ENCODE measurements around the gene TBL1XR1. TPM values are rescaled to one million over a fixed set of nuclear protein-coding genes. Genes with fewer than 3 reads are reported as not detected.
"Not testable (repeated sequence)": the region's sequence is repeated elsewhere in the genome, so short reads cannot be mapped to it uniquely, and the experiment has no call there.

The TBL1XR1 gene
- total RNA-seq, 1 donor from 2014 or later = 142 TPM

GRCh38 chr3:177034832-177035475, 162.3 kb downstream of the TBL1XR1 start:
- no peak for DNase-seq (ENCODE audit: low spot score)

DNA sequence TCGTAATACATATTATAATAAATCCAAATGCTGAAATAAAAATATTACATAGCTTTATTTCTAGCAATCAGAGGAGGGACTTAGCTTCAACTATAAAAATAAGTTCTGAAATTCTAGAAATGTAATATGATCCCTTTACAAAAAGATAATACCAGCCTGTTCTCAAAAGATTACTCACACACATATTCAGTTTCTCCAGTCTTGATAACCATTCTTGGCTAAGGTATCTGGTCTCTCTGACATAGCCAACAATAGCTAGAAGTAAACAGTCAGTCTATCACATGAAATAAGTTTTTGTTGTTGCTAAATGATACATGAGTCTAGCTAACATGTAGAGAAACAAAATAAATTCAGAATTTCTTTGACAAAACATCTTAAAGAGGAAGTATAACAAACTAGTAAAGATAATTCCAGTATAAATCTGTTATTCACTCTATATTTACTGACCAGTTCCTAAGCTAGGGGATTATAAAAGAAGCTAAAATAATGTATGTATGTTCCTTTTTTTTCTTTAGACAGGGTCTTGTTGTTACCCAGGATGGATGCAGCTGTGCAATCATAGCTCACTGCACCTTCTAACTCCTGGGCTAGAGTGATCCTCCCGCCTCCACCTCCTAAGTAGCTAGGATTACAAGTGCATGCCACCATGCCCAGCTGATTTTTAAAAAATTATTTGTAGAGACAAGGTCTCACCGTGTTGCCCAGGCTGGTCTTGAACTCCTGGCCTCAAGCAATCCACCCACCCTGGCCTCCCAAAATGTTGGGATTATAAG, 170.6 kb downstream of the TBL1XR1 start:
- no peak for DNase-seq (ENCODE audit: low spot score)

GRCh38 chr3:177015881-177016280, 181.4 kb downstream of the TBL1XR1 start:
- DNase-seq (ENCODE audit: low spot score) = no peak

GRCh38 chr3:177013681-177014280, 183.5 kb downstream of the TBL1XR1 start:
- DNase-seq (ENCODE audit: low spot score) = no peak

- no peak for DNase-seq (ENCODE audit: low spot score)
These were observed 191.4 kb downstream of the TBL1XR1 start for GRCh38 chr3:177005718-177006405.

GRCh38 chr3:177000159-177000558, 197.1 kb downstream of the TBL1XR1 start:
- not testable (repeated sequence) for DNase-seq (ENCODE audit: low spot score)

DNA sequence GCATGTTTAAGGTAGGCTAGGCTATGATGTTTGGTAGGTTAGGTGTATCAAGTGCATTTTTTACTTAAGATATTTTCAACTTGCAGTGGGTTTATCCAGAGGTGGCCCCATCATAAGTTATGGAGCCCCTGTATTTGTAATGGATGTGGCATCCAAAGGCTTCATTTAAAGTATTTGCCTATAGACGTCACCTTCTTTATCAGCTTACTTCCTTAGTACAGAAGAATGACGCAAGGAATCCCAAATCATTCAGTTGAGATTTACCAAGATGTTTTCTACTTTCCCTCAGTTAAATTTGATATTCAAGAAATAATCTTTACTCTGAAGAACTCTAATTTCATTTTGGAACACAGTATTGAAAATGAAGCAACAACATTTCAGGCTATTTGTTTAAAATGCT, 201.3 kb downstream of the TBL1XR1 start:
- no peak for DNase-seq (ENCODE audit: low spot score)

DNA sequence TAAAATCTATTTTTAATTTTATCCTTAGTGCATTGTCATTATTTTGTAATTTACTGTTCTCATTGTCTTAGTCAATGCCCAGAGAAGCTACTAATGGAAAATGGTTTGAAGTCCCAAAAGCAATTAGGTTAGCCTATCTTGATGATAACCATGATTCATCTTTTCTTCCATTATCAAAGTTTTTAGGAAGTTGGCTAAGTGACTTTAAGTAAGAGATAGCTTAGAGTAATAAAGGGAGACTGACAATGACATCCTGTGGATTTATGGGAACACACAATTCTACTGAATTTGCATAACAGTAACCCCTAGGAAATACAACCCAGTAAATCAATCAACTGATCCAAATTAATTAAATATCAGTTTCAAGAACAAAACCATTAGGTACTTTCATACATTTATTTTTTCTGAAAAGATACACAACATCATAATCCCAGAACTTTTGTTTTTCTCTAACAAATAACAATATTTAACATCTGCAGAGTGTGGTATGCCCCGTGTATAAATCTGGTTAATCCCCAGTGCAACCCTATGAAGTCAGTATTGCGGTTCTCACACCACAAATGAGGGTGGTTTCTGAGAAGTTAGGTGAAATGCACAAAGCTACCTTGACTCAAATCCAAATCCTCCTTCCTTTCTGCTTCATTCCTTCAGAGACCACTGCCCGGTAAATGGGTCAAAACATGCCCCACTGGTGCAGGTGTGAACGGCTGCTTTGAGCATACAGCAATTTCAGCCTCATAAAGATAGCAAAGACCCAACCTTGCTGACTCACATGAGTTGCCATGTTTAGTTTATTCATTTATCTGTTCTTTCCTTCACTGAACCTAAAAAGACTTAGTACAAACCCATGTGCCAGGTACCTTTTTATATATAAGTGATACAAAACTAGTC, 202.1 kb downstream of the TBL1XR1 start:
- DNase-seq (ENCODE audit: low spot score) = no peak

GRCh38 chr3:176994393-176994792, 202.9 kb downstream of the TBL1XR1 start:
- DNase-seq (ENCODE audit: low spot score) = no peak

- DNase-seq (ENCODE audit: low spot score) = no peak
These were observed 204.3 kb downstream of the TBL1XR1 start for GRCh38 chr3:176992978-176993377.

GRCh38 chr3:176992565-176992964, 204.7 kb downstream of the TBL1XR1 start:
- DNase-seq (ENCODE audit: low spot score) = no peak

DNA sequence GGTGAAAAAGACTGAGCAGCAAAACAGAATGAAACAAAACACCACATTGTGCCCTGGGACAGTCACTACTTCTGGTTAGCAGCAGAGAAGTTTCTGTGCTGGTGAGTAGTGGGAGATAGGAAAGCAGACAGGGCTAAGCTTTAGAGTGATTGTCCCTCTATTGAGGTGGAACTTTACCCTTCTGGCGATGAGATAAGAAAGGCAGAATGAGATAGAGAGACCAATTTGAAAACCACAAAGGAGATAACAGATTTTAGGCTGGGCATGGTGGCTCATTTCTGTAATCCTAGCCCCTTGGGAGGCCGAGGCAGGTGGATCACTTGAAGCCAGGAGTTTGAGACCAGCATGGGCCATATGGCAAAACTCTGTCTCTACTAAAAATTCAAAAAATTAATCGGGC, 208.5 kb downstream of the TBL1XR1 start:
- DNase-seq (ENCODE audit: low spot score) = no peak

DNA sequence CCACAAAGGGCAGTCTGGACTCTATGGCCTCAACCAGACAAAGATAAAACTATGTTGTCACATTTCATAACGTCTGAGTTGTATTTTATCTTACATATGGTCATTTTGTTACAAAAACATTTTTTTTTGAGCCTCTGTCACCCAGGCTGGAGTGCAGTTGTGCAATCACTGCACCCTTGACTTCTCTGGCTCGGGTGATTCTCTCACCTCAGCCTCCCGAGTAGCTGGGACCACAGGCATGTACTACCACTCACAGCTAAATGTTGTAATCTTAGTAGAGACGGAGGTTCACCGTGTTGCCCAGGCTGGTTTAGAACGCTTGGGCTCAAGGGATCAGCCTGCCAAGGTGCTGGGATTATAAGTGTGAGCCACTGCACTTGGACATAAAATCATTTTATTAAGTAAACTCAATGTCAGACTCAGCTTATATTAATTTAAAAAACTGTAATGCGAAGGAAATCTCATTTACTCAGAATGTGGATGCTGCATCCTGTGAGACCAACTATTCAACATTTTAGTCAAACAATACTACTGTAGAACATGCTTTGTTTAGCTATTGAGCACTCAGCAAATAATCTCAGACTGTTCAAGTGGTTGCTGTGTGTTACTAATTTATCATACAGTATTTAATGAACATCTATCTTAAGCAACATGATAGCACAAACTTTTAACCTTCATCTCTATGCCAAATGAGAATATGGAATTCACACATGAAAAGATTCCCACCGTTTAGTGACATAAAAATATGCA, 209.2 kb downstream of the TBL1XR1 start:
- no peak for DNase-seq (ENCODE audit: low spot score)

GRCh38 chr3:176978441-176978840, 218.8 kb downstream of the TBL1XR1 start:
- DNase-seq (ENCODE audit: low spot score) = no peak

- DNase-seq (ENCODE audit: low spot score) = no peak
These were observed 220.0 kb downstream of the TBL1XR1 start for GRCh38 chr3:176977331-176977730.

- no peak for DNase-seq (ENCODE audit: low spot score)
These were observed 220.7 kb downstream of the TBL1XR1 start for GRCh38 chr3:176976586-176976985.

GRCh38 chr3:176974279-176974678, 223.0 kb downstream of the TBL1XR1 start:
- DNase-seq (ENCODE audit: low spot score) = no peak

DNA sequence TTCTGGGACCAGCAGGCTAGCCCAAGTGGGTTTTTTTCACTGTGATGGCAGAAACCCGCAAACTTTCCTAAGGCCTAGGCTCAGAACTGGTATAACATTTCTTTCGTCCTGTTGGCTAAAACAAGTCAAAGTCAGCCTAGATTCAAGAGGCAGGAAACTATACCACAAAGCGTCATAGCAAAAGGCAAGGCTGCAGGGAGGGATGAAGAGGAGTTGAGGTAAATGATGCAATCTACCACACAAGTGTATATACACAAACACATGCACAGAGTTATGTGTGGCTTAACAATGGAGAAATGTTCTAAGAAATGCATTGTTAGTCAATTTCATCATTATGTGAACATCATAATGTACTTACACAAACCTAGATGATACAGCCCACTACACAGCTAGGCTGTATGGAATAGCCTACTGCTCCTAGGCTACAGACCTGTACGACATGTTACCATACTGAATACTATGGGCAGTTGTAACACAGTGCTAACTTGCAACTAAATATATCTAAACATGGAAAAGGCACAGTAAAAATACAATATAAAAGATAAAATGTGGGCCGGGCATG, 225.6 kb downstream of the TBL1XR1 start:
- no peak for DNase-seq (ENCODE audit: low spot score)

GRCh38 chr3:176970770-176971169, 226.5 kb downstream of the TBL1XR1 start:
- DNase-seq (ENCODE audit: low spot score) = no peak

DNA sequence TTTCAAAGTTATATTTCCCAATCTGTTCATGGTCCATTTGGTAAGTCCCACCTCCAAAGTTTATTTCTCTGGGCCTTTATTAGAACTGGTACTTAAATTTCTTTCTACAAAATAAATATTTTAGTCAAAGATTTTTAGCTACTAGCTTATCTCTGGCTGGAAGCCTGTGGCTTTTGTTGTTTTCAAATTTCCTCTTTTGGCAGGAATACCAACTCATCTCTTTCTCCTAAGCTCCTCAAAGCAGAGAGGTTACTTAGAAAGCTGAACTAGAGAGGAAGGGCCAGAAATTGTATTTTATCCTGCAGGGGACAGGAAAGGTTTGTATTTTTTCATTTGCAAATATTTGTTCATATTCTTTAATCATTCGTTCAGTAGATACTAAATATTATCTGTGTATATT, 227.8 kb downstream of the TBL1XR1 start:
- no peak for DNase-seq (ENCODE audit: low spot score)

Measured in mesenteric fat pad (tissue), 1 donor.